Ecto neural progenitor cell (in vitro differentiated cells): ENCODE data around the gene RNU1-1.
"Not testable (repeated sequence)": the region's sequence is repeated elsewhere in the genome, so short reads cannot be mapped to it uniquely, and the experiment has no call there.

Experiments
- DNase-seq: peaks from one replicate; pipeline ENCODE4 v3.0.0-alpha.2; 2018; ENCODE audit warnings: low spot score

Gene RNU1-1

DNA sequence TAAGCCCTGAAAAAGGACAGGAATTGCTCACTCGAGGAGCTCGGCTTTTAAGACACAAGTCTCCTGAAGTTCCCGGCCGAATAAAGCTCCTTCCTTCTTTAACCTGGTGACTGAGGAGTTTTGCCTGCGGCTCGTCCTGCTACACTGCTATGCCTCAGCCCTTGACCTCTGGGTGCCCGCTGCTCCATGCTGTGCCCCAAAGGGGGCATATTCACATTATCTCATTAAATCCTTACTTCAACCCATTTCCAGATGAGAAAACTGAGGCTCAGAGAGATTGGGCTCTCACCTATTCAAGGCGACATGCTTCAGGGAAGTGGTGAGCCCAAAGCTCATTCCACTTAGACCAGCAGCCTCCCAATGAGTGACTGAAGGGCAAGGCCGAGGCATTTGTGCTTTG, 20.4 kb downstream of the RNU1-1 start:
- DNase-seq, result not testable (repeated sequence)

DNA sequence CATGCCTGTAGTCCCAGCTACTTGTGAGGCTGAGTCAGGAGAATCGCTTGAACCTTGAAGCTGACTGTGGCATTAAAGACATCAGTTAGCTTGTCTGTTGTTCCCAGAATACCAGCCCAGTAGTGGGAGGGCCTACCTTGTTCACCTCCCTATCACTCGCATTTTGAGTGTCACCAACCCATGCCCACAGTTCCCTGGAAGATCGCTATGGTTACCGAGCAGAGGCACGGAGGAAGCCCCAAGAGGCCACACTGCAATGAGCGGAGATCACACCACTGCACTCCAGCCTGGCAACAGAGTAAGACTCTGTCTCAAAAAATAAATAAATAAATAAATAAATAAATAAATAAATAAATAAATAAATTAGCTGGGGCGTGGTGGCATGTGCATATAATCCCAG, 21.1 kb downstream of the RNU1-1 start:
- DNase-seq, result not testable (repeated sequence)

GRCh38 chr1:16491056-16491675, 22.9 kb downstream of the RNU1-1 start:
- no peak for DNase-seq

DNA sequence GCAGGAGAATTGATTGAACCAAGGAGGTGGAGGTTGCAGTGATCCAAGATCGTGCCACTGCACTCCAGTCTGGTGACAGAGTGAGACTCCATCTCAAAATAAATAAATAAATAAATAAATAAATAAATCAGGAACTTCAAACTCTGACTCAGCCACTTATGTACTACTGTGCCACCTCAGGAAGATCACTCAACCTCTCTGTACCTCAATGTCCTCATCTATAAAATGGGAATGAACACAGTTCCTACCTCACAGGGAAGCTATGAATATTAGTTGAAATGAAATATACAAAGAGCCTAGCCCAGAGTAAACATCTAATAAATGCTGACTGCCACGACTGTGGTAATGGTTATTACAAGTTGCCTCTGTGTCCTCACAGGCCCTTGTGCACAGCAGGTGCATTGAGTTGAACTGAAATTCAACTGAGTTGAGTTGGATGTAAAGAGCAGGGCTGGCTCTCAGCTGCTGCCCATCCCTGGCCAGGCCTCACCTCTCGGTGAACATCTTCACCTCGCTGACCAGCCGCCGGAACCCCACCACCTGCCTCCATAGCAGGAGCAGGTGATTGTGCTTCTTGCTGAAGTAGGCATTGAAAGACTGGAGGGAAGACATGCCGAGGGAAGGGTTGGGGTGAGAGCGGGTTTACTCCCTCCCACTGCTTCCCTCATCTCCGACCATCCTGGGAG, 24.7 kb downstream of the RNU1-1 start:
- DNase-seq, result not testable (repeated sequence)

DNA sequence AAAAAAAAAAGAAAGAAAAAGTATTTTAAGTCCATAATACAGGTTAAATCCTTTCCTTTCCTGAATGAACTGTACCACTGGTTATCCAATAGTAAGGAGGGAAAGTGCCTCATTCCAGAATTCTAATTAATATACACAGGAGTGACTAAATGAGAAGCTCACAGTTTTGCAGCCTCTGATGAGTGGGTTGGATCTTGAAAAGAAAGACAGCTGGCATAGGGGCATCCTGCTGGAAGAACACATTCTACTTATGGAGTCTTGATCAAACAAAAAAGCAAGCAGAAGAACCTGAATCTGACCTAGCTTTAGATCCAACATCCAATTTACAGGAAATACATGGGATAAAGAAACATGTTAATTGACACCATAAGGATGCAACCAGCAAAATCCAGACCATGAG, 27.1 kb downstream of the RNU1-1 start:
- DNase-seq, result not testable (repeated sequence)

- DNase-seq, result not testable (repeated sequence)
Measured at GRCh38 chr1:16486316-16486715, 27.8 kb downstream of the RNU1-1 start.

- DNase-seq, result no peak
Measured at GRCh38 chr1:16484931-16485330, 29.2 kb downstream of the RNU1-1 start.

GRCh38 chr1:16484501-16484835, 29.6 kb downstream of the RNU1-1 start:
- DNase-seq, result no peak

DNA sequence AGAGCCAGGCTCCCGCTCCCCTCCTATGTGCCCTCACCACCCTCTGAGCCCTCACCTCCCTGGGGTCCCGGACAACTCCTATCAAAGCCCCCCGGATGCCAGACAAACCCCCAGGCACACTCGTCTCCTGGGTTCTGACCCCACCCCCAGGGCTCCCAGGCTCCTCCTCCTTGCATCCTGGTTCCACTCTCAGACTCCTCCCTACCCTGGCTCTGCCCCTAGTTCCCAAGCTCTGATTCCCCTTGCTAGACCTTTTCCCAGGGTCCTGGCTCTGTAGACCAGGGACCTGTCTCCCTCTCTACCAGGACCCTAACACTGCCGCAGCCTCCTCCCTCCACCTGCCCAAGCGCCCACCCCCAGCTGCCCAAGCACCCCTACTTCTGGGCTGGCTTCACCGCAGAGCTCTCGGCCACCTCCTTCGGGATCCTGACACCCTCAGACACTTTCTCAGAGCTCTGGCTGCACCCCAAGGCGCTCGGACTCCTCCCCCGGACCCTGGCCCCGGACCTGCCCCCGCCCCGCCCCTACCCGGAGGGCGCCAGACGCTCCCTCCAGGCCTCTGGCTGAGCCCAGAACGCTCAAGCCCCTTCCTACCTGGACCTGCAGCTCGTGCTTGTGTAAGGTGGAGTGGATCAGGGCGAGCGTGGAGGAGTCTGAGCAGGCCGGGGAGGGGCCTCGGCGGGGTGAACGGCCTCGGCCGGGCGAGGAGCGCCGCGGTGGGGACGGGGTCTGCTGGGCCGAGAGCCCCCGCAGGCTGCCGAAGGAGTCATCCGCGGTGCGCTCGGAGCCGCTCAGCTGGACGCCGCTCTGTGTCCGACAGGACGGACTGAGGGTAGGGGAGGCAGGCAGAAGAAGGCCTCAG, 30.2 kb downstream of the RNU1-1 start:
- not testable (repeated sequence) for DNase-seq

DNA sequence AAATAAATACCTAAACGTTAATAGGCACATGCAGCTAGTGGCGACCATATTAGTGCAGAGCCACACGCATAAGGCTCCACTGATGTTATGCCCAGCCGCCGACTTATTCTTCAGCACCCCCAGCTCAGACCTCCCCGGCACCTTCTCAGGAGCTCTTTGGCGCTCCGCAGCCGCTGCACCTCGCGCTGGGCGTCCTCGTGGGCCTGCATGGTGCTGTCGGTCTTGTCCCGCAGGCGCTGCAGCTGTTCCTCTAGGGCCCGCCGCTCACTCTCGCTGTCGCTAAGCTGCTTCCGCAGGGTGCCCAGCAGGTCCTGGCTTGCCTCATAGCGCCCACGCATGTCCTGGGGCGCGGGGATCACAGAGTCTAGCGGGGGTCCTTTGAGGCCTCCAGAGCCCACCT, 30.9 kb downstream of the RNU1-1 start:
- not testable (repeated sequence) for DNase-seq

- no peak for DNase-seq
Measured at GRCh38 chr1:16478091-16478490, 36.0 kb downstream of the RNU1-1 start.

- DNase-seq, result not testable (repeated sequence)
Measured at GRCh38 chr1:16475771-16476770, 38.0 kb downstream of the RNU1-1 start.

- DNase-seq, result not testable (repeated sequence)
Measured at GRCh38 chr1:16474891-16475290, 39.2 kb downstream of the RNU1-1 start.

- DNase-seq, result no peak
Measured at GRCh38 chr1:16474166-16474800, 39.8 kb downstream of the RNU1-1 start.

GRCh38 chr1:16468558-16468957, 45.5 kb downstream of the RNU1-1 start:
- DNase-seq, result no peak

GRCh38 chr1:16464917-16465625, 49.0 kb downstream of the RNU1-1 start:
- DNase-seq, result no peak
